Upper lobe of right lung (tissue), 1 donor: ENCODE results near the gene MPZL2. TPM values are rescaled to one million over a fixed set of nuclear protein-coding genes. Genes with fewer than 3 reads are reported as not detected.
A peak's percentile ranks its signal among the peaks of the same experiment; 100 is the strongest.

Experiments
- ATAC-seq: fragments of 200-7000 bp; cut with Tn5 transposase; one replicate; pipeline ENCODE4 v1.9.1; 2020; ENCODE audit warnings: mild to moderate bottlenecking, moderate library complexity
- DNase-seq: peaks from one replicate; pipeline ENCODE4 v3.0.0-alpha.2; 2020
- H3K27ac ChIP-seq: fragments of 200-600 bp; one replicate; pipeline ENCODE4 v1.8.0; 2022
- H3K27me3 ChIP-seq: fragments of 200-600 bp; one replicate; pipeline ENCODE4 v1.8.0; 2022; ENCODE audit warnings: mild to moderate bottlenecking
- H3K36me3 ChIP-seq: fragments of 200-600 bp; one replicate; pipeline ENCODE4 v1.8.0; 2022
- H3K4me1 ChIP-seq: fragments of 200-600 bp; one replicate; pipeline ENCODE4 v1.8.0; 2022
- H3K4me3 ChIP-seq: fragments of 200-600 bp; one replicate; pipeline ENCODE4 v1.8.0; 2022; ENCODE audit warnings: mild to moderate bottlenecking
- H3K9me3 ChIP-seq: fragments of 200-600 bp; one replicate; pipeline ENCODE4 v1.8.0; 2022
- CTCF ChIP-seq: fragments of 200-600 bp; IDR thresholded peaks from one replicate; pipeline ENCODE4 v1.8.0; 2022; ENCODE audit warnings: antibody characterized with exemption
- intact Hi-C: fragments of 100-400 bp; cut with DNase I; formaldehyde crosslinking; loops from one replicate; pipeline ENCODE4 v1.11.0; 2022
- total RNA-seq: library from RNA; stranded (reverse); fragmentation: NEBNext Ultra II Directional; extraction: Animal tissue kit (Norgen Biotek cat#: 25700); gene quantifications from one replicate; pipeline ENCODE4 v1.2.1, GENCODE V29; 2021
- donor health status: DM: no; HTN: yes; CAD: no; lungs with severe emphysema.

MPZL2 gene
- total RNA-seq, 1 donor from 2014 or later, result 119 TPM

DNA sequence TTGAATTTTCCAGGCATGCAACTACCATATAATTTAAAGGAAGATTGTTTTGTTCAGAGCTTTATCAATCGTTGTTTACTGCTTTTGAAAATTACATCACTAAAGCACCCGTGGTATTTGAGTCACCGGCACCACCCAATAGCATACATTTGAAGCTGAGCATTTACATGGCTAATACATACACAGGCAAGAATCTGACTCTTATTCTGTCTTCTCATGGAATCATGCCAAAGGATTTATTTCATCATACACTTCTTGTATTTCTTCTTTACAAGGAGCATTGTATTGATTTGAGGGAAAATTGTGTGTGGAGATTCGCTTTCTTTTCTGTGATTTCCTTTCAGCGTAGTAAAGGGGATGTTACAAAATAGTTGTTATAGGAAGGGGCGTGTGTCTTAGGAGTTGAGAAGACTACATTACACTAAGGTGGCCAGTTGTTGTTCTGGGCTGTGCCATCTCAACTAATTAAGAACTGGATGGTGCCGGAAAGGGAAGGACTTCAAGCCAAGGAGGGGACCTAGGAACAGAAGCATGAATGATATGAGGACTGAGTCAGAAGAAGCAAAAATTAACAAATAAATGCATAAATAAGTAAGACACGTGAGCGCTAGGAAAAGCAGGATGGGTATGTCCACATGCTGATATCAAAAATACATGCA, 27.5 kb upstream of the MPZL2 start:
- no peak for TF ChIP-seq CTCF
- Histone ChIP-seq H3K27ac (no peak overlapping the region), H3K27me3 (peaks cover 6% of the 10 kb centered on the region), H3K4me1 (peaks cover 9% of the 10 kb centered on the region), H3K9me3 (no peaks in the 10 kb centered on the region), H3K36me3 (no peaks in the 10 kb centered on the region), H3K4me3 (no peak overlapping the region)
- peak; percentile 54 for ATAC-seq
- DNase-seq, result no peak
- intact Hi-C loops, result loop anchor here (10.0 kb wide), 1 partner anchor 97 kb away; no protein-coding TSS in a partner anchor

DNA sequence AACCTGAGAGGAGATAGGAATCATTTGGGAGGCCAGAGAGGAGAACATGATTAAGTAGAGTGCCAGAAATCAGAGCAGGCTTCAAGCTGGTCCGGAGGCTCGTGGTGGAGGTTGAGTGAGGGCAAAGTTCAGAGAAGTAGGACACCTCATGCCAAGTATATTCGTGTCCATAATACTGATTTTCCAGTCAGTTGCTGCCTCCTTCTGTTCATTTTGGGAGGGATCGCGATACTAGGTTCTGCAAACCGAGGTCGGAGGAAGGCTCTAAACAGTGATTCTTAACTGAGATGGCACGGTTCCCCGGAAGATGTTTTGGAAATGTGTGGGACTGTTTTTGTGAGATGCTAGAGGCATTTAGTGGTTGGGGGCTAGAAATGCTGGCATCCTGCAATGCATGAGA, 26.8 kb upstream of the MPZL2 start:
- H3K27me3 ChIP-seq, result peaks cover 6% of the 10 kb centered on the region
- no peak overlapping the region for H3K27ac ChIP-seq
- no peaks in the 10 kb centered on the region for H3K36me3 ChIP-seq
- peak; percentile 56 for TF ChIP-seq CTCF
- no peak overlapping the region for H3K4me3 ChIP-seq
- ATAC-seq, result peak; percentile 96
- H3K4me1 ChIP-seq, result peaks cover 9% of the 10 kb centered on the region
- H3K9me3 ChIP-seq, result no peaks in the 10 kb centered on the region
- intact Hi-C loops, result loop anchor here (10.0 kb wide), 1 partner anchor 96 kb away; no protein-coding TSS in a partner anchor
- DNase-seq, result no peak

DNA sequence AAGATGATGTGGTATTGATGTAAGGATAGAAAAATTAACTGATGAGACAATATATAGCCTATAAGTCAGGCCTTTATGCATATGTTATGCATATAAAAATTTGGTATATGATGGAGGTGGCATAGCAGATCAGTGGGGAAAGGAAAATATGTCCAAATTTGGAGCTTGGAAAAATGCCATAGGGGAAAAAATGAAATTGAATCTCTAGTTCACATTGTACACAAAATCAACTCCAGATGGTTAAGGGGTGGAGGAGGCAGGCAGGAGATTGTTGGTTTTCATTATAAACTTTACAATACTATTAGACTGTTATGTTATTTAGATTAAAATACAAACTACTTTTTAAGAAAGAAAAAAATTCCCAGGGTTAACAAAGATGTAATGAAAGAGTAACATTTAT, 25.3 kb upstream of the MPZL2 start:
- no peak for TF ChIP-seq CTCF
- peaks cover 6% of the 10 kb centered on the region for H3K27me3 ChIP-seq
- no peaks in the 10 kb centered on the region for H3K36me3 ChIP-seq
- H3K4me3 ChIP-seq, result no peak overlapping the region
- no peaks in the 10 kb centered on the region for H3K9me3 ChIP-seq
- ATAC-seq, result no peak
- intact Hi-C loops, result no loop called here
- no peak overlapping the region for H3K27ac ChIP-seq
- no peak for DNase-seq
- H3K4me1 ChIP-seq, result peaks cover 9% of the 10 kb centered on the region

GRCh38 chr11:118287006-118287405, 22.9 kb upstream of the MPZL2 start:
- Histone ChIP-seq H3K9me3 (no peaks in the 10 kb centered on the region), H3K4me1 (peaks cover 9% of the 10 kb centered on the region), H3K4me3 (no peak overlapping the region), H3K27me3 (peaks cover 2% of the 10 kb centered on the region), H3K27ac (no peak overlapping the region), H3K36me3 (no peaks in the 10 kb centered on the region)
- DNase-seq (no peak), ATAC-seq (no peak)
- no peak for TF ChIP-seq CTCF
- intact Hi-C loops, result no loop called here

GRCh38 chr11:118286545-118286944, 22.4 kb upstream of the MPZL2 start:
- H3K9me3 ChIP-seq, result no peaks in the 10 kb centered on the region
- H3K27me3 ChIP-seq, result no peaks in the 10 kb centered on the region
- H3K4me1 ChIP-seq, result peaks cover 9% of the 10 kb centered on the region
- no peak overlapping the region for H3K27ac ChIP-seq
- no peak for ATAC-seq
- no peak overlapping the region for H3K4me3 ChIP-seq
- TF ChIP-seq CTCF, result no peak
- intact Hi-C loops, result no loop called here
- H3K36me3 ChIP-seq, result no peaks in the 10 kb centered on the region
- DNase-seq, result no peak
